ENCODE results near the gene SAMHD1. TPM values are rescaled to one million over a fixed set of nuclear protein-coding genes. Genes with fewer than 3 reads are reported as not detected.

SAMHD1 gene
- total and polyA plus RNA-seq, 3 experiments from 2014 or later: 53.6 to 252 (median 55.7) TPM

- no peaks in the 10 kb centered on the region for H3K27me3 Mint-ChIP-seq
- no peaks in the 10 kb centered on the region for H3K9me3 Mint-ChIP-seq
- Histone ChIP-seq H3K4me3 (ENCODE audit: low read length) (no peak overlapping the region), H3K36me3 (ENCODE audit: insufficient read depth, low read length) (peaks cover 23% of the 10 kb centered on the region), H3K27ac (ENCODE audit: low read depth, low read length) (no peak overlapping the region), H3K4me1 (ENCODE audit: insufficient read depth, low read length) (peaks cover 7% of the 10 kb centered on the region), H3K27me3 (ENCODE audit: insufficient read depth, low read length, poor library complexity, severe bottlenecking) (no peaks in the 10 kb centered on the region), H3K9me3 (ENCODE audit: low read length) (no peaks in the 10 kb centered on the region)
- CTCF ChIA-PET: interaction anchor here (0.7 to 1.5 kb wide), 3 partner anchors 10 to 257 kb away, joined by 3 to 6 read pairs (median 4); no protein-coding TSS in a partner anchor
- no peak for DNase-seq
- peaks cover 12 to 14% (median 13%) of the 10 kb centered on the region in 3 donors for H3K4me1 Mint-ChIP-seq
- no peak overlapping the region for H3K4me3 Mint-ChIP-seq
- POLR2A ChIA-PET: interaction anchor here (1.1 kb wide), 1 partner anchor 338 kb away, joined by 3 read pairs; no protein-coding TSS in a partner anchor
- peaks cover 7 to 36% (median 20%) of the 10 kb centered on the region in 3 donors for H3K36me3 Mint-ChIP-seq
- peak overlapping the region in 5 of 8 donors; percentile 38 to 91 (median 83) for H3K27ac Mint-ChIP-seq
Observed at GRCh38 chr20:36887752-36888090, 63.8 kb downstream of the SAMHD1 start.

DNA sequence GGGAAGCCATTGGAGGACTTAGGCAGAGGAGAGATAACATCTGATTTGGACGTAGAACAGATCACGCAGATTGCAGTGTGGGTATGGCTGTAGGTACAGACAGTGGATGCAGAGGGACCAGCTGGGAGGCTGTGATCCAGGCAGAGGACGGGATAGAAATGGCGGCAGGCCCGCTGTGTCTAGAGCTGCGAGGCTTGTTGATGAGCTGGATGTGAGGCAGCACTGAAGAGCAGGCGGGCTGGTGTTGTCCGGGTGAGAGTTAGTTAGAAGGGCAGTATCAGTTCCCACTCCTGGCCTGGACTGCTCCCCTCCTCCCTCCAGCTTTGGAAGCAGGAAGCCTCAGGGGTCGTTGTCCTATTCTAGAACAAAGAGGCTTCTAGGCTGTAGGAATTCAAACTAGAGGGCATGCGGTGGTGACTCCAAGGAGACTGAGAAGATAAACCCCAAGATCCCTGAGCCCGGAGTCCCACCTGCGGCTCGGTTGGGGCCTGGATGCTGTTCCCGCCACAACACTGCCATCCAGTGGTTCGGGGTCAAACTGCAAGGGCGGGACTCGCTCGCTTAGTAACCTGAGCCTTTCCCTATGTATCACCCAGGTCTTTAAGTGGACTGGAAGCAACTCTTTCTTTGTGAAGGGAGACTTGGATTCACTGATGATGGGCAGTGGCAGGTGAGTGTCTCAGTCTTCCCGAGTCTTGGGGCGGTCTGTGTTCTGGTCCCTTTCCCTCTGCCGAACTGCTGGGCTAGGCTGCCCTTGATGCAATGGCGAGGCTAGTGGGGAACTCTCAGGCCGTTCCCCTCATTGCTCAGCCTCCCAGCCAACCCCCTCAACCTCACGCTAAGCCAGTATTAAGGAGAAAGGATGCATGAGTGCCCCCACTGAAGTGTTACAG, 64.4 kb downstream of the SAMHD1 start:
- no peak overlapping the region for H3K27ac ChIP-seq (ENCODE audit: low read depth, low read length)
- peaks cover 12 to 14% (median 13%) of the 10 kb centered on the region in 3 donors for H3K4me1 Mint-ChIP-seq
- POLR2A ChIA-PET: interaction anchor here (1.1 kb wide), 1 partner anchor 339 kb away, joined by 3 read pairs; no protein-coding TSS in a partner anchor

GRCh38 chr20:36885356-36885755, 66.2 kb downstream of the SAMHD1 start:
- Mint-ChIP-seq H3K4me1 (peaks cover 12 to 14% (median 13%) of the 10 kb centered on the region in 3 donors), H3K9me3 (no peaks in the 10 kb centered on the region), H3K36me3 (peaks cover 3 to 12% (median 10%) of the 10 kb centered on the region in 3 donors), H3K4me3 (peak overlapping the region in 1 of 7 donors; percentile 31), H3K27me3 (no peaks in the 10 kb centered on the region), H3K27ac (peak overlapping the region in 2 of 8 donors; percentile 17 to 68)
- no peaks in the 10 kb centered on the region for H3K9me3 ChIP-seq (ENCODE audit: low read length)
- H3K4me1 ChIP-seq (ENCODE audit: insufficient read depth, low read length): peaks cover 7% of the 10 kb centered on the region
- H3K36me3 ChIP-seq (ENCODE audit: insufficient read depth, low read length): peaks cover 5% of the 10 kb centered on the region
- CTCF ChIA-PET: no interaction called here
- no peak overlapping the region for H3K4me3 ChIP-seq (ENCODE audit: low read length)
- no peak overlapping the region for H3K27ac ChIP-seq (ENCODE audit: low read depth, low read length)
- no peak for DNase-seq
- POLR2A ChIA-PET: no interaction called here
- H3K27me3 ChIP-seq (ENCODE audit: insufficient read depth, low read length, poor library complexity, severe bottlenecking): no peaks in the 10 kb centered on the region

More for the DNA sequence above, 64.4 kb downstream of the SAMHD1 start:
- H3K9me3 ChIP-seq (ENCODE audit: low read length): no peaks in the 10 kb centered on the region
- peaks cover 17% of the 10 kb centered on the region for H3K36me3 ChIP-seq (ENCODE audit: insufficient read depth, low read length)
- peaks cover 7% of the 10 kb centered on the region for H3K4me1 ChIP-seq (ENCODE audit: insufficient read depth, low read length)
- Mint-ChIP-seq H3K36me3 (peaks cover 4 to 30% (median 15%) of the 10 kb centered on the region in 3 donors), H3K4me3 (peak overlapping the region in 2 of 7 donors; percentile 32 to 44), H3K27ac (peak overlapping the region; percentile 25 to 91 (median 80)), H3K9me3 (no peaks in the 10 kb centered on the region), H3K27me3 (no peaks in the 10 kb centered on the region)
- DNase-seq: peak; percentile 59 to 78 (median 66)
- CTCF ChIA-PET: interaction anchor here (0.7 to 1.5 kb wide), 9 partner anchors 8 to 140 kb away, joined by 3 to 6 read pairs (median 4); no protein-coding TSS in a partner anchor
- no peak overlapping the region for H3K4me3 ChIP-seq (ENCODE audit: low read length)
- H3K27me3 ChIP-seq (ENCODE audit: insufficient read depth, low read length, poor library complexity, severe bottlenecking): no peaks in the 10 kb centered on the region

DNA sequence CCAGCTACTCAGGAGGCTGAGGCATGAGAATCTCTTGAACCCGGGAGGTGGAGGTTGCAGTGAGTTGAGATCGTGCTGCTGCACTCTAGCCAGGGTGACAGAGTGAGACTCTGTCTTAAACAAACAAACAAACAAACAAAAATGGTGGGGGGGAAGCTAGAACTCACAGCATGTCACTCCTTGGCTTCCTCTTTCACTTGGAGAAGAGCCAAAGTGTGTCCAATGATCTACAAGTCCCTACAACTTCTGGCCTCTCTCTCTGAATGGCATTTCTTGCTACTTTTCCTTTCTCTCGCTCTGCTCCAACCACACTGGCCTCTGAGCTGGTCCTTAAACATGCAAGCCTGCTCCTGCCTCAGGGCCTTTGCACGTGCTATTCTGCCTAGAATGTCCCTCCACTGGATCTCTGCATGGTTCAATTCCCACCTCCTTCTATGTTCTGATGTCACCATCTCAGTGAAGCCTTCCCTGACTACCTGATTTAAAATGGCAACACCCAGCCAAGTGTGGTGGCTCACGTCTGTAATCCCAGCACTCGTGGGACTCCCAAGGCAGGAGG, 67.5 kb downstream of the SAMHD1 start:
- H3K9me3 Mint-ChIP-seq: no peaks in the 10 kb centered on the region
- H3K4me3 Mint-ChIP-seq: no peak overlapping the region
- no peaks in the 10 kb centered on the region for H3K9me3 ChIP-seq (ENCODE audit: low read length)
- no peaks in the 10 kb centered on the region for H3K27me3 Mint-ChIP-seq
- no peak for DNase-seq
- H3K4me3 ChIP-seq (ENCODE audit: low read length): no peak overlapping the region
- H3K27ac ChIP-seq (ENCODE audit: low read depth, low read length): no peak overlapping the region
- no peaks in the 10 kb centered on the region for H3K36me3 ChIP-seq (ENCODE audit: insufficient read depth, low read length)
- H3K36me3 Mint-ChIP-seq: peaks cover 2 to 3% (median 2%) of the 10 kb centered on the region in 3 donors
- H3K27ac Mint-ChIP-seq: peak overlapping the region in 1 of 8 donors; percentile 54
- H3K4me1 Mint-ChIP-seq: peaks cover 12 to 14% (median 13%) of the 10 kb centered on the region in 3 donors
- no peaks in the 10 kb centered on the region for H3K27me3 ChIP-seq (ENCODE audit: insufficient read depth, low read length, poor library complexity, severe bottlenecking)
- CTCF ChIA-PET: interaction anchor here (1.8 kb wide), 1 partner anchor 9 kb away, joined by 5 read pairs; no protein-coding TSS in a partner anchor
- POLR2A ChIA-PET: no interaction called here
- peaks cover 7% of the 10 kb centered on the region for H3K4me1 ChIP-seq (ENCODE audit: insufficient read depth, low read length)

- ChIA-PET POLR2A (no interaction called here), CTCF (interaction anchor here (1.2 kb wide), 1 partner anchor 38 kb away, joined by 3 read pairs; no protein-coding TSS in a partner anchor)
- H3K27me3 ChIP-seq (ENCODE audit: insufficient read depth, low read length, poor library complexity, severe bottlenecking): no peaks in the 10 kb centered on the region
- H3K9me3 Mint-ChIP-seq: no peaks in the 10 kb centered on the region
- no peak overlapping the region for H3K4me3 Mint-ChIP-seq
- H3K27ac Mint-ChIP-seq: peak overlapping the region in 3 of 8 donors; percentile 1 to 63 (median 19)
- no peaks in the 10 kb centered on the region for H3K27me3 Mint-ChIP-seq
- H3K4me3 ChIP-seq (ENCODE audit: low read length): no peak overlapping the region
- peaks cover 4% of the 10 kb centered on the region for H3K4me1 ChIP-seq (ENCODE audit: insufficient read depth, low read length)
- H3K9me3 ChIP-seq (ENCODE audit: low read length): no peaks in the 10 kb centered on the region
- DNase-seq: no peak
- H3K36me3 ChIP-seq (ENCODE audit: insufficient read depth, low read length): no peaks in the 10 kb centered on the region
- peaks cover 0 to 2% (median 0%) of the 10 kb centered on the region in 3 donors for H3K36me3 Mint-ChIP-seq
- H3K27ac ChIP-seq (ENCODE audit: low read depth, low read length): no peak overlapping the region
- peaks cover 5 to 7% (median 7%) of the 10 kb centered on the region in 3 donors for H3K4me1 Mint-ChIP-seq
Observed at GRCh38 chr20:36881888-36882287, 69.6 kb downstream of the SAMHD1 start.

DNA sequence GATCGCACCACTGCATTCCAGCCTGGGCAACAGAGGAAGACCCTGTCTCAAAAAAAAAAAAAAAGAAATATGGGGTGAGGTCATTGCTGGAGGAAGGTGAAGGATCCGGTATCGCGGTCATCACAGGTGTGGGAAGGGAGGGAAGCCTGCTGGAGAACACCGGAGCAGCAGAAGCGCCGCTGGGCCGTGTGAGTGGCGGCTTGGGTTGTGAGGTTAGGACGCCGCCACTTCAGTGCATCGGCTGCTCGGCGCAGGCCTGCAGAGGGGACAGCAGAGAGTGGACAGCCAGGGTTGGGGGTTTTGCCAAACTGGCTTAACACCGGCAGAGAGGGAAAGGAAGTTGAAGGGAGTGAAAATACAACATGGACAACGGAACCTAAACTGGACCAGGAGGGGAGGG, 70.2 kb downstream of the SAMHD1 start:
- H3K4me1 ChIP-seq (ENCODE audit: insufficient read depth, low read length): no peaks in the 10 kb centered on the region
- H3K27me3 Mint-ChIP-seq: no peaks in the 10 kb centered on the region
- no peak overlapping the region for H3K27ac ChIP-seq (ENCODE audit: low read depth, low read length)
- ChIA-PET POLR2A (no interaction called here), CTCF (no interaction called here)
- H3K27ac Mint-ChIP-seq: peak overlapping the region in 1 of 8 donors; percentile 63
- no peaks in the 10 kb centered on the region for H3K36me3 ChIP-seq (ENCODE audit: insufficient read depth, low read length)
- H3K9me3 ChIP-seq (ENCODE audit: low read length): no peaks in the 10 kb centered on the region
- no peaks in the 10 kb centered on the region for H3K27me3 ChIP-seq (ENCODE audit: insufficient read depth, low read length, poor library complexity, severe bottlenecking)
- no peak overlapping the region for H3K4me3 ChIP-seq (ENCODE audit: low read length)
- H3K4me3 Mint-ChIP-seq: no peak overlapping the region
- H3K4me1 Mint-ChIP-seq: peaks cover 0 to 3% (median 2%) of the 10 kb centered on the region in 3 donors
- no peak for DNase-seq
- no peaks in the 10 kb centered on the region for H3K9me3 Mint-ChIP-seq
- H3K36me3 Mint-ChIP-seq: peaks cover 0 to 5% (median 0%) of the 10 kb centered on the region in 3 donors

DNA sequence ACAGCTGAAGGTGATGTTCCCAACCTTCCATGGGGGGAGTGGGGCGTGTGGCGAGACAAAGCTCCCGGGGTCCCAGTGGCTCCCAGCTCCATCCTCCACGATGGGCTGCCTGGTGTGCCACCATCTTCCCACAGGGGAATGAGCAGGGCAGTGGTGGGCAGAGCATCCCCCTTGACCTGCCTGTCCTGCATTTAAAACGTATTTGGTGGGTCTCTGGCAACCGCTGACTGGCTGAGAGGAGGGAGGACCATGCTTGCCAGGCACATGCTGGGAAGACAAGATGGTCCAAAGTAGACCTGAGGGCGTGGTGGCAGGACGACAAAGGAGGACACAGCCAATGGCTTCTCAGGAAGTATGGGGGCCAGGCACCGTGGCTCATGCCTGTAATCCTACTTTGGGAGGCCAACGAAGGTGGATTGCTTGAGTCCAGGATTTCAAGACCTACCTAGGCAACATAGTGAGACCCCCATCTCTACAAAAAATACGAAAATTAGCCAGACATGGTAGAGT, 70.7 kb downstream of the SAMHD1 start:
- ChIA-PET CTCF (no interaction called here), POLR2A (no interaction called here)
- no peaks in the 10 kb centered on the region for H3K4me1 ChIP-seq (ENCODE audit: insufficient read depth, low read length)
- no peaks in the 10 kb centered on the region for H3K9me3 ChIP-seq (ENCODE audit: low read length)
- Mint-ChIP-seq H3K4me1 (peaks cover 0 to 1% (median 1%) of the 10 kb centered on the region in 3 donors), H3K27ac (no peak overlapping the region), H3K36me3 (peaks cover 0 to 5% (median 0%) of the 10 kb centered on the region in 3 donors), H3K9me3 (no peaks in the 10 kb centered on the region), H3K4me3 (no peak overlapping the region), H3K27me3 (no peaks in the 10 kb centered on the region)
- H3K27ac ChIP-seq (ENCODE audit: low read depth, low read length): no peak overlapping the region
- H3K36me3 ChIP-seq (ENCODE audit: insufficient read depth, low read length): no peaks in the 10 kb centered on the region
- no peak overlapping the region for H3K4me3 ChIP-seq (ENCODE audit: low read length)
- H3K27me3 ChIP-seq (ENCODE audit: insufficient read depth, low read length, poor library complexity, severe bottlenecking): no peaks in the 10 kb centered on the region
- no peak for DNase-seq
